HG02981 (cell line): ENCODE results near the gene KRTAP5-2.

Experiments
- ATAC-seq: cut with Tn5 transposase; IDR thresholded peaks from one replicate; pipeline ENCODE4 v1.9.1; 2021; ENCODE audit warnings: mild to moderate bottlenecking, moderate library complexity; ENCODE audit not compliant: unreplicated experiment

The KRTAP5-2 gene

GRCh38 chr11:1557051-1557884 lies 40.8 kb downstream of the KRTAP5-2 start:
- no peak for ATAC-seq

- no peak for ATAC-seq
Observed at GRCh38 chr11:1556278-1556902, 41.7 kb downstream of the KRTAP5-2 start.

GRCh38 chr11:1555713-1556153 lies 42.4 kb downstream of the KRTAP5-2 start:
- no peak for ATAC-seq

- ATAC-seq: no peak
Observed at GRCh38 chr11:1554981-1555712, 42.9 kb downstream of the KRTAP5-2 start.

GRCh38 chr11:1553808-1554594 lies 44.1 kb downstream of the KRTAP5-2 start:
- no peak for ATAC-seq

- ATAC-seq: no peak
Observed at GRCh38 chr11:1549338-1550330, 48.5 kb downstream of the KRTAP5-2 start.

- no peak for ATAC-seq
Observed at GRCh38 chr11:1548221-1549070, 49.6 kb downstream of the KRTAP5-2 start.

GRCh38 chr11:1547467-1548098 lies 50.5 kb downstream of the KRTAP5-2 start:
- ATAC-seq: no peak
